HEK293 (cell line): ENCODE measurements around the gene EPHX1.
"Not testable (repeated sequence)": the region's sequence is repeated elsewhere in the genome, so short reads cannot be mapped to it uniquely, and the experiment has no call there.

Experiments used
- MYNN ChIP-seq: fragments of 450-650 bp; formaldehyde crosslinking; IDR thresholded peaks from 2 replicates; pipeline ENCODE4 v1.5.1; 2016; ENCODE audit warnings: missing biosample characterization, missing genetic modification characterization, borderline replicate concordance
- ZBTB1 ChIP-seq: fragments of 450-650 bp; formaldehyde crosslinking; IDR thresholded peaks from 2 replicates; pipeline ENCODE4 v1.5.1; 2016; ENCODE audit warnings: missing biosample characterization, missing genetic modification characterization
- ZBTB7A ChIP-seq: fragments of 450-650 bp; formaldehyde crosslinking; IDR thresholded peaks from 2 replicates; pipeline ENCODE4 v1.5.1; 2016; ENCODE audit warnings: low read depth, missing biosample characterization, missing genetic modification characterization
- ZNF112 ChIP-seq: fragments of 450-650 bp; formaldehyde crosslinking; IDR thresholded peaks from 2 replicates; pipeline ENCODE4 v1.5.0; 2017; ENCODE audit warnings: missing biosample characterization, missing genetic modification characterization
- ZNF530 ChIP-seq: fragments of 450-650 bp; formaldehyde crosslinking; IDR thresholded peaks from 2 replicates; pipeline ENCODE4 v1.5.1; 2016; ENCODE audit warnings: low read depth, missing biosample characterization, missing genetic modification characterization
- ZNF629 ChIP-seq: fragments of 450-650 bp; formaldehyde crosslinking; IDR thresholded peaks from 2 replicates; pipeline ENCODE4 v1.5.1; 2017; ENCODE audit warnings: missing biosample characterization, missing genetic modification characterization
- TF ChIP-seq, protein P1 (sequence below): sonication (generic); formaldehyde crosslinking; IDR thresholded peaks from 2 replicates; pipeline ENCODE4 v1.8.1; 2022; ENCODE audit warnings: mild to moderate bottlenecking, moderate library complexity, missing genetic modification reagents
- TF ChIP-seq, protein P2 (sequence below): fragments of 450-650 bp; formaldehyde crosslinking; IDR thresholded peaks from 2 replicates; pipeline ENCODE4 v1.5.1; 2016; ENCODE audit warnings: missing biosample characterization, missing genetic modification characterization
- TF ChIP-seq, protein P3 (sequence below): fragments of 450-650 bp; formaldehyde crosslinking; IDR thresholded peaks from 2 replicates; pipeline ENCODE4 v1.5.1; 2016; ENCODE audit warnings: missing biosample characterization, missing genetic modification characterization

DNA sequence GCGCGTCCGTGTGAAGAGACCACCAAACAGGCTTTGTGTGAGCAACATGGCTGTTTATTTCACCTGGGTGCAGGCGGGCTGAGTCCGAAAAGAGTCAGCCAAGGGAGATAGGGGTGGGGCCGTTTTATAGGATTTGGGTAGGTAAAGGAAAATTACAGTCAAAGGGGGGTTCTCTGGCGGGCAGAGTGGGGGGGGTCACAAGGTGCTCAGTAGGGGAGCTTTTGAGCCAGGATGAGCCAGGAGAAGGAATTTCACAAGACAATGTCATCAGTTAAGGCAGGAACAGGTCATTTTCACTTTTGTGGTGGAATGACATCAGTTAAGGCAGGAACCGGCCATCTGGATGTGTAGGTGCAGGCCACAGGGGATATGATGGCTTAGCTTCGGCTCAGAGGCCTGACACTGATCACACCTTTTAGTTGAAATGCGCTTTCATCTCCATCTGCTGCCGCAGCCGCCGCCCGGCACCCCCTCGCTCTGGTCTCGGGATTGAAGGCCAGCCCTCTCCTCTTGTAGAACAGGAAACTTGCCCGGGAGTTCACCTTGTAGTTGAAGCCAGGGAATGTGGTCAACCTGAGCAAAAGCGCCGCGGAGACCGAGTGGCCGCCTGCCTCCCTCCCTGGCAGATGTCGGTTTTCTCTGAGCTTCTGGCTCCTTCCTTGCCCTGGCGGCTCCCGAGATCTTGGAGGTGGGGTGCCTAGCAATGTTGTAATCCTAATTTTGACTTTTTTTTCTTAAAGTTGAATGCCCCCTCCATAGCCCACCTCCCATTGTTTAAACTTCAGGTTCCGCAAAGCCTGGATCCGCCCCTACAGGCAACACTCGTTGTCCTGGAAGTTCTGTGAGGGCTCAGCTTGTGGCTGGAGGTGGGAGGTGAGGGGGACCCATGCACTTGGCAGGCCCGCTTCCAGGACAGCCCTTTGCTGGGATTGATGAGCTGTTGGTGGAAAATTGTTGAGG lies 935 bp downstream of the EPHX1 start:
- not testable (repeated sequence) for TF ChIP-seq ZBTB1 (tag by site-specific recombination); MYNN (tag by site-specific recombination); ZNF112 (tag by site-specific recombination); ZNF530 (tag by site-specific recombination); ZNF629; ZBTB7A
- TF ChIP-seq, protein P1, sequence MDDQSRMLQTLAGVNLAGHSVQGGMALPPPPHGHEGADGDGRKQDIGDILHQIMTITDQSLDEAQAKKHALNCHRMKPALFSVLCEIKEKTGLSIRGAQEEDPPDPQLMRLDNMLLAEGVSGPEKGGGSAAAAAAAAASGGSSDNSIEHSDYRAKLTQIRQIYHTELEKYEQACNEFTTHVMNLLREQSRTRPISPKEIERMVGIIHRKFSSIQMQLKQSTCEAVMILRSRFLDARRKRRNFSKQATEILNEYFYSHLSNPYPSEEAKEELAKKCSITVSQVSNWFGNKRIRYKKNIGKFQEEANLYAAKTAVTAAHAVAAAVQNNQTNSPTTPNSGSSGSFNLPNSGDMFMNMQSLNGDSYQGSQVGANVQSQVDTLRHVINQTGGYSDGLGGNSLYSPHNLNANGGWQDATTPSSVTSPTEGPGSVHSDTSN: not testable (repeated sequence)
- TF ChIP-seq, protein P2, sequence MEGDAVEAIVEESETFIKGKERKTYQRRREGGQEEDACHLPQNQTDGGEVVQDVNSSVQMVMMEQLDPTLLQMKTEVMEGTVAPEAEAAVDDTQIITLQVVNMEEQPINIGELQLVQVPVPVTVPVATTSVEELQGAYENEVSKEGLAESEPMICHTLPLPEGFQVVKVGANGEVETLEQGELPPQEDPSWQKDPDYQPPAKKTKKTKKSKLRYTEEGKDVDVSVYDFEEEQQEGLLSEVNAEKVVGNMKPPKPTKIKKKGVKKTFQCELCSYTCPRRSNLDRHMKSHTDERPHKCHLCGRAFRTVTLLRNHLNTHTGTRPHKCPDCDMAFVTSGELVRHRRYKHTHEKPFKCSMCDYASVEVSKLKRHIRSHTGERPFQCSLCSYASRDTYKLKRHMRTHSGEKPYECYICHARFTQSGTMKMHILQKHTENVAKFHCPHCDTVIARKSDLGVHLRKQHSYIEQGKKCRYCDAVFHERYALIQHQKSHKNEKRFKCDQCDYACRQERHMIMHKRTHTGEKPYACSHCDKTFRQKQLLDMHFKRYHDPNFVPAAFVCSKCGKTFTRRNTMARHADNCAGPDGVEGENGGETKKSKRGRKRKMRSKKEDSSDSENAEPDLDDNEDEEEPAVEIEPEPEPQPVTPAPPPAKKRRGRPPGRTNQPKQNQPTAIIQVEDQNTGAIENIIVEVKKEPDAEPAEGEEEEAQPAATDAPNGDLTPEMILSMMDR (tag by site-specific recombination): not testable (repeated sequence)
- TF ChIP-seq, protein P3, sequence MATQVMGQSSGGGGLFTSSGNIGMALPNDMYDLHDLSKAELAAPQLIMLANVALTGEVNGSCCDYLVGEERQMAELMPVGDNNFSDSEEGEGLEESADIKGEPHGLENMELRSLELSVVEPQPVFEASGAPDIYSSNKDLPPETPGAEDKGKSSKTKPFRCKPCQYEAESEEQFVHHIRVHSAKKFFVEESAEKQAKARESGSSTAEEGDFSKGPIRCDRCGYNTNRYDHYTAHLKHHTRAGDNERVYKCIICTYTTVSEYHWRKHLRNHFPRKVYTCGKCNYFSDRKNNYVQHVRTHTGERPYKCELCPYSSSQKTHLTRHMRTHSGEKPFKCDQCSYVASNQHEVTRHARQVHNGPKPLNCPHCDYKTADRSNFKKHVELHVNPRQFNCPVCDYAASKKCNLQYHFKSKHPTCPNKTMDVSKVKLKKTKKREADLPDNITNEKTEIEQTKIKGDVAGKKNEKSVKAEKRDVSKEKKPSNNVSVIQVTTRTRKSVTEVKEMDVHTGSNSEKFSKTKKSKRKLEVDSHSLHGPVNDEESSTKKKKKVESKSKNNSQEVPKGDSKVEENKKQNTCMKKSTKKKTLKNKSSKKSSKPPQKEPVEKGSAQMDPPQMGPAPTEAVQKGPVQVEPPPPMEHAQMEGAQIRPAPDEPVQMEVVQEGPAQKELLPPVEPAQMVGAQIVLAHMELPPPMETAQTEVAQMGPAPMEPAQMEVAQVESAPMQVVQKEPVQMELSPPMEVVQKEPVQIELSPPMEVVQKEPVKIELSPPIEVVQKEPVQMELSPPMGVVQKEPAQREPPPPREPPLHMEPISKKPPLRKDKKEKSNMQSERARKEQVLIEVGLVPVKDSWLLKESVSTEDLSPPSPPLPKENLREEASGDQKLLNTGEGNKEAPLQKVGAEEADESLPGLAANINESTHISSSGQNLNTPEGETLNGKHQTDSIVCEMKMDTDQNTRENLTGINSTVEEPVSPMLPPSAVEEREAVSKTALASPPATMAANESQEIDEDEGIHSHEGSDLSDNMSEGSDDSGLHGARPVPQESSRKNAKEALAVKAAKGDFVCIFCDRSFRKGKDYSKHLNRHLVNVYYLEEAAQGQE (tag by site-specific recombination): not testable (repeated sequence)
